GM10248 (cell line): ENCODE data around the gene PLIN3.

Experiments used
- CTCF ChIA-PET: fragments of 300-600 bp; sonication (Branson Sonifier 250); formaldehyde crosslinking; extraction: SDS; loops from one replicate; lab custom pipeline; 2021; ENCODE audit warnings: antibody characterized with exemption; lab: Yijun Ruan, JAX
- POLR2A ChIA-PET: fragments of 350-650 bp; sonication (Branson Sonifier 250); formaldehyde crosslinking; extraction: SDS; loops from one replicate; lab custom pipeline; 2020; ENCODE audit warnings: antibody characterized with exemption; lab: Yijun Ruan, JAX
- DNase-seq: peaks from one replicate; pipeline ENCODE4 v3.0.0; 2012; ENCODE audit errors: extremely low spot score
- TF ChIP-seq, protein P1 (sequence below): IDR thresholded peaks from 2 replicates; pipeline ENCODE4 v1.5.1; 2012; ENCODE audit warnings: mild to moderate bottlenecking, low read depth; ENCODE audit errors: extremely low read depth, missing control alignments, control extremely low read depth

PLIN3 gene

DNA sequence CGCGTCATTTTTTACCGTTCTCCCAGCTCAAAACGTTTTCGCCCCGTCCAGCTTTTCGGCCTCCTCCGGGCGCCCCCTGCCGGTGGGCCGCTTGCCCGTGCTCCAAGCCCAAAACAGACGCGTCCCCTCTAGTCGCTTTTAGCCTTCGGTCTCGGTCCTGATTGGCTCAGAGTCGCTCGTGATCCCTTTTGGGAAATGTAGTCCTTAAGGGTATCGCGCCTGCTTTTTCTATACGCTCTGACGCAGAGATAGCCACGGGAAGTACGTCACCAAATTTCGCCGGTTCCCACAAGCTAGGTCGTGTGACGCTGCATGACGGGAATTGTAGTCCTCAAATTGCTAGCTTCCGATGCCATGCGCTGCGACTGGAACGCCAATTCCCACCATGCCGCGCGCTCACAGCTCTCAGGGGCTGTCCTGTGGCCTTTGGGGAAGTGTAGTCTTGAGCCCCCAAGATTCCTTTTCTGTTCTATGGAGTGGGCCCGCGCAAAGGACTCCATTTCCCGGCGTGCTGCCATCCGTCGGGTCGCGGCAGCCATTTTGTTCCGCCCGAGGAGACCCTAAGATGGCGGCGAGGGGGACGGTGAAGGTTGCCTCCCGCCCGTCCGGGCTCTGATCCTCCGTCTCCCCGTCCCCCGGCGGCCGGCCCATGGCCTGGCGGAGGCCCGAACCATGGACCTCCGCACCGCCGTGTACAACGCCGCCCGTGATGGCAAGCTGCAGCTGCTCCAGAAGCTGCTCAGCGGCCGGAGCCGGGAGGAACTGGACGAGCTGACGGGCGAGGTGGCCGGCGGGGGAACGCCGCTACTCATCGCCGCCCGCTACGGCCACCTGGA, 76.1 kb downstream of the PLIN3 start, which contains the start of gene FEM1A:
FEM1A (plus strand) TSS at position 552 of the 836 bp plus-strand sequence; CDS start at position 673, 121 bp downstream.
- peak; percentile 97 for DNase-seq
- ChIA-PET CTCF (interaction anchor here (0.6 to 4.5 kb wide), 42 partner anchors 9 to 320 kb away, joined by 3 to 45 read pairs (median 6); partner anchors contain the start of genes DPP9, KDM4B and TNFAIP8L1), POLR2A (interaction anchor here (0.5 to 1.3 kb wide), 9 partner anchors 38 to 1036 kb away, joined by 3 to 4 read pairs (median 3); partner anchors contain the start of genes DPP9 and EEF2)
- TF ChIP-seq, protein P1, sequence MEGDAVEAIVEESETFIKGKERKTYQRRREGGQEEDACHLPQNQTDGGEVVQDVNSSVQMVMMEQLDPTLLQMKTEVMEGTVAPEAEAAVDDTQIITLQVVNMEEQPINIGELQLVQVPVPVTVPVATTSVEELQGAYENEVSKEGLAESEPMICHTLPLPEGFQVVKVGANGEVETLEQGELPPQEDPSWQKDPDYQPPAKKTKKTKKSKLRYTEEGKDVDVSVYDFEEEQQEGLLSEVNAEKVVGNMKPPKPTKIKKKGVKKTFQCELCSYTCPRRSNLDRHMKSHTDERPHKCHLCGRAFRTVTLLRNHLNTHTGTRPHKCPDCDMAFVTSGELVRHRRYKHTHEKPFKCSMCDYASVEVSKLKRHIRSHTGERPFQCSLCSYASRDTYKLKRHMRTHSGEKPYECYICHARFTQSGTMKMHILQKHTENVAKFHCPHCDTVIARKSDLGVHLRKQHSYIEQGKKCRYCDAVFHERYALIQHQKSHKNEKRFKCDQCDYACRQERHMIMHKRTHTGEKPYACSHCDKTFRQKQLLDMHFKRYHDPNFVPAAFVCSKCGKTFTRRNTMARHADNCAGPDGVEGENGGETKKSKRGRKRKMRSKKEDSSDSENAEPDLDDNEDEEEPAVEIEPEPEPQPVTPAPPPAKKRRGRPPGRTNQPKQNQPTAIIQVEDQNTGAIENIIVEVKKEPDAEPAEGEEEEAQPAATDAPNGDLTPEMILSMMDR: peak; percentile 99
